H1 (cell line): ENCODE data around the gene TMEM82. TPM values are rescaled to one million over a fixed set of nuclear protein-coding genes. Genes with fewer than 3 reads are reported as not detected.

Experiments
- CTCF ChIA-PET: fragments of 300-600 bp; sonication (Branson Sonifier 250); formaldehyde crosslinking; loops from one replicate; lab custom pipeline; 2021; ENCODE audit not compliant: partially characterized antibody; lab: Charles Lee
- POLR2A ChIA-PET: fragments of 300-600 bp; sonication (Branson Sonifier 250); formaldehyde crosslinking; loops from one replicate; lab custom pipeline; 2021; ENCODE audit warnings: inconsistent platforms; ENCODE audit not compliant: partially characterized antibody; lab: Charles Lee
- DNase-seq, 2 experiments: peaks; one replicate each; pipeline versions ENCODE4 v3.0.0 to v3.0.0-alpha.2; 2010 to 2022; ENCODE audit warnings: low spot score in 2 of 2, low read depth in 1 of 2, mixed read lengths in 1 of 2
- FAIRE-seq: peaks from 2 replicates; lab custom pipeline; 2011; peaks lifted over from hg19 to GRCh38; lab: Jason Lieb, UNC
- H2AFZ ChIP-seq: 2 replicates; pipeline ENCODE4 v1.8.1; 2012; ENCODE audit warnings: low read length, inconsistent platforms
- H2AK5ac ChIP-seq: 2 replicates; pipeline ENCODE4 v1.6.1; 2013; ENCODE audit warnings: low read depth, low read length
- H2BK120ac ChIP-seq: replicated peaks from 2 replicates; pipeline ENCODE3; 2013; ENCODE audit warnings: low read depth, low read length, inconsistent platforms
- H2BK12ac ChIP-seq: 2 replicates; pipeline ENCODE4 v1.6.1; 2013; ENCODE audit warnings: low read depth, low read length
- H2BK15ac ChIP-seq: 2 replicates; pipeline ENCODE4 v1.6.1; 2013; ENCODE audit warnings: low read length
- H2BK20ac ChIP-seq: 2 replicates; pipeline ENCODE4 v1.6.1; 2013; ENCODE audit warnings: low read length
- H2BK5ac ChIP-seq: 2 replicates; pipeline ENCODE4 v1.6.1; 2013; ENCODE audit warnings: low read depth, low read length
- H3K14ac ChIP-seq: 2 replicates; pipeline ENCODE4 v1.6.1; 2013; ENCODE audit warnings: inconsistent platforms; ENCODE audit not compliant: insufficient read length
- H3K18ac ChIP-seq: 2 replicates; pipeline ENCODE4 v1.6.1; 2013; ENCODE audit warnings: low read length; ENCODE audit errors: extremely low read depth
- H3K23ac ChIP-seq: 2 replicates; pipeline ENCODE4 v1.6.1; 2013; ENCODE audit warnings: inconsistent platforms; ENCODE audit not compliant: insufficient read length
- H3K23me2 ChIP-seq: 2 replicates; pipeline ENCODE4 v1.6.1; 2013; ENCODE audit warnings: low read depth, low read length
- H3K27ac ChIP-seq: 2 replicates; pipeline ENCODE4 v1.6.1; 2011; ENCODE audit warnings: low read depth, low read length, inconsistent platforms
- H3K27me3 ChIP-seq, 4 experiments: replicated peaks in 1 of 4; 1 replicate in 1 of 4; 2 replicates in 3 of 4; pipeline versions ENCODE4 v1.6.1 to v1.8.1; 2011 to 2013; ENCODE audit warnings: low read length in 3 of 4, mild to moderate bottlenecking in 3 of 4, inconsistent platforms in 2 of 4, mixed read lengths in 2 of 4, moderate library complexity in 1 of 4; ENCODE audit not compliant: control insufficient read depth in 3 of 4, insufficient read depth in 3 of 4; ENCODE audit errors: extremely low read depth in 1 of 4
- H3K36me3 ChIP-seq, 4 experiments: 2 replicates each; pipeline versions ENCODE4 v1.6.1 to v1.8.1; 2011 to 2013; ENCODE audit warnings: mild to moderate bottlenecking in 4 of 4, low read length in 3 of 4, moderate library complexity in 2 of 4, control low read depth in 1 of 4, inconsistent platforms in 1 of 4; ENCODE audit not compliant: insufficient read depth in 4 of 4, control insufficient read depth in 2 of 4
- H3K4ac ChIP-seq: replicated peaks from 2 replicates; pipeline ENCODE3; 2013; ENCODE audit warnings: low read length, low read depth, mixed read lengths, inconsistent platforms; ENCODE audit not compliant: insufficient read length
- H3K4me1 ChIP-seq, 4 experiments: replicated peaks in 1 of 4; 1 replicate in 1 of 4; 2 replicates in 3 of 4; pipeline versions ENCODE4 v1.6.1 to v1.8.1; 2011 to 2013; ENCODE audit warnings: low read length in 3 of 4, inconsistent platforms in 2 of 4, mixed read lengths in 1 of 4; ENCODE audit not compliant: insufficient read depth in 4 of 4, control insufficient read depth in 3 of 4
- H3K4me2 ChIP-seq, 2 experiments: 2 replicates each; pipeline versions ENCODE4 v1.6.1 to v1.8.1; 2011 to 2013; ENCODE audit warnings: low read depth in 2 of 2, low read length in 2 of 2, control low read depth in 1 of 2, inconsistent platforms in 1 of 2, mild to moderate bottlenecking in 1 of 2; ENCODE audit not compliant: insufficient read depth in 1 of 2
- H3K4me3 ChIP-seq, 4 experiments: fragments of 200-600, 300-600 bp in 1 of 4; sonication (generic), shearing (Covaris generic), sonication (Bioruptor Twin) in 1 of 4; 2 replicates each; pipeline versions ENCODE4 v1.5.1 to v1.8.1; 2011 to 2016; ENCODE audit warnings: low read length in 4 of 4, low read depth in 3 of 4, control low read depth in 2 of 4, inconsistent platforms in 2 of 4, mild to moderate bottlenecking in 2 of 4, mixed read lengths in 1 of 4, moderate library complexity in 1 of 4; ENCODE audit not compliant: insufficient read depth in 2 of 4; ENCODE audit errors: extremely low read depth in 1 of 4
- H3K56ac ChIP-seq: replicated peaks from 2 replicates; pipeline ENCODE3; 2013; ENCODE audit warnings: low read depth, mild to moderate bottlenecking, mixed read lengths, low read length, inconsistent platforms; ENCODE audit not compliant: insufficient read length
- H3K79me1 ChIP-seq: 2 replicates; pipeline ENCODE4 v1.6.1; 2013; ENCODE audit warnings: low read depth, low read length, control low read depth
- H3K79me2 ChIP-seq, 2 experiments: 2 replicates each; pipeline versions ENCODE4 v1.6.1 to v1.8.1; 2012 to 2013; ENCODE audit warnings: low read length in 2 of 2, mild to moderate bottlenecking in 2 of 2, inconsistent platforms in 1 of 2; ENCODE audit not compliant: insufficient read depth in 2 of 2, control insufficient read depth in 1 of 2
- H3K9ac ChIP-seq, 4 experiments: replicated peaks in 1 of 4; 1 replicate in 1 of 4; 2 replicates in 3 of 4; pipeline versions ENCODE4 v1.6.1 to v1.8.1; 2011 to 2013; ENCODE audit warnings: low read depth in 3 of 4, low read length in 3 of 4, control low read depth in 2 of 4, mild to moderate bottlenecking in 2 of 4, moderate library complexity in 2 of 4, inconsistent platforms in 1 of 4; ENCODE audit errors: extremely low read depth in 1 of 4
- H3K9me3 ChIP-seq, 2 experiments: 2 replicates each; pipeline versions ENCODE4 v1.6.1 to v1.8.1; 2012 to 2013; ENCODE audit warnings: mild to moderate bottlenecking in 2 of 2, moderate library complexity in 2 of 2, control low read depth in 1 of 2, inconsistent platforms in 1 of 2, low read depth in 1 of 2, low read length in 1 of 2, mixed read lengths in 1 of 2; ENCODE audit not compliant: insufficient read depth in 2 of 2
- H4K20me1 ChIP-seq, 2 experiments: replicated peaks in 1 of 2; 2 replicates each; pipeline versions ENCODE3 to v1.8.1; 2011 to 2013; ENCODE audit warnings: inconsistent platforms in 2 of 2, low read length in 2 of 2, mild to moderate bottlenecking in 1 of 2; ENCODE audit not compliant: insufficient read depth in 2 of 2, control insufficient read depth in 1 of 2
- H4K5ac ChIP-seq: 2 replicates; pipeline ENCODE4 v1.6.1; 2013; ENCODE audit warnings: low read length, low read depth, mixed read lengths, inconsistent platforms; ENCODE audit not compliant: insufficient read length
- H4K8ac ChIP-seq: 2 replicates; pipeline ENCODE4 v1.8.0; 2013; ENCODE audit warnings: mild to moderate bottlenecking, moderate library complexity, low read length, inconsistent platforms; ENCODE audit not compliant: insufficient read depth; ENCODE audit errors: extremely low read depth
- H4K91ac ChIP-seq: replicated peaks from 2 replicates; pipeline ENCODE3; 2013; ENCODE audit warnings: low read length, mixed read lengths, inconsistent platforms; ENCODE audit not compliant: insufficient read length
- BCL11A ChIP-seq, 2 experiments: IDR thresholded peaks; one replicate each; pipeline ENCODE4 v1.6.1; 2011; ENCODE audit warnings: low read depth in 2 of 2, low read length in 2 of 2, mild to moderate bottlenecking in 2 of 2
- CBX8 ChIP-seq: fragments of 300-800, 300-1000 bp; sonication (generic); IDR thresholded peaks from 2 replicates; pipeline ENCODE4 v1.7.1; 2016; ENCODE audit warnings: low read depth, low read length, borderline replicate concordance
- HDAC2 ChIP-seq, 2 experiments: fragments of 300-600 bp in 1 of 2; sonication (generic) in 1 of 2; IDR thresholded peaks; 2 replicates each; pipeline ENCODE4 v1.6.1; 2011 to 2012; ENCODE audit warnings: low read depth in 2 of 2, low read length in 2 of 2, mild to moderate bottlenecking in 2 of 2, moderate library complexity in 2 of 2, borderline replicate concordance in 1 of 2, inconsistent platforms in 1 of 2
- KDM4A ChIP-seq: IDR thresholded peaks from one replicate; pipeline ENCODE4 v1.7.1; 2012; ENCODE audit warnings: low read depth, mild to moderate bottlenecking, moderate library complexity, low read length, inconsistent platforms; ENCODE audit not compliant: severe bottlenecking
- RAD21 ChIP-seq, 2 experiments: IDR thresholded peaks in 1 of 2; conservative IDR thresholded peaks in 1 of 2; 2 replicates each; pipeline ENCODE4 v1.6.1; 2011; ENCODE audit warnings: low read depth in 2 of 2, low read length in 2 of 2, improper control_type of control experiment in 1 of 2, inconsistent platforms in 1 of 2, mild to moderate bottlenecking in 1 of 2, moderate library complexity in 1 of 2
- TBP ChIP-seq: IDR thresholded peaks from 2 replicates; pipeline ENCODE4 v1.6.1; 2011; ENCODE audit warnings: low read depth, low read length, improper control_type of control experiment
- WGBS, 2 experiments: shearing (Covaris generic) in 1 of 2; methylation state at CpG; one replicate each; pipeline versions ENCODE4 v1.1.6 to v1.1.7; 2013 to 2015; ENCODE audit warnings: low lambda C conversion rate in 2 of 2, mixed read lengths in 2 of 2, inconsistent platforms in 1 of 2, low coverage in 1 of 2, missing lambda C conversion rate in 1 of 2; ENCODE audit not compliant: insufficient replicate concordance in 2 of 2, insufficient coverage in 1 of 2, insufficient read length in 1 of 2; ENCODE audit errors: extremely low coverage in 1 of 2, missing lambda C conversion rate in 1 of 2; 5-methylcytosine and 5-hydroxymethylcytosine counted together
- polyA plus RNA-seq, 7 experiments: library from polyadenylated mRNA; depleted of rRNA in 3 of 7; stranded (reverse) in 5 of 7; unstranded in 2 of 7; fragments of >200 nt in 5 of 7; fragments of 200-250 nt in 2 of 7; gene quantifications; 1 replicate in 5 of 7; 2 replicates in 1 of 7; 4 replicates in 1 of 7; pipeline versions ENCODE4 v1.2.1 to v1.2.3, GENCODE V29; 2011 to 2013; ENCODE audit warnings: missing spikeins in 2 of 7, mixed read lengths in 2 of 7
- total RNA-seq: library from RNA; stranded (reverse); fragmentation: NEBNext Ultra II Directional; extraction: Animal tissue kit (Norgen Biotek cat#: 25700); gene quantifications from 2 replicates; pipeline ENCODE4 v1.2.1, GENCODE V29; 2021

TMEM82 gene
- total and polyA plus RNA-seq, 2 of the 8 experiments (the other 6 are each of a cell fraction or from before 2014, with no cell fraction given) = 0.32 to 2.1 TPM

DNA sequence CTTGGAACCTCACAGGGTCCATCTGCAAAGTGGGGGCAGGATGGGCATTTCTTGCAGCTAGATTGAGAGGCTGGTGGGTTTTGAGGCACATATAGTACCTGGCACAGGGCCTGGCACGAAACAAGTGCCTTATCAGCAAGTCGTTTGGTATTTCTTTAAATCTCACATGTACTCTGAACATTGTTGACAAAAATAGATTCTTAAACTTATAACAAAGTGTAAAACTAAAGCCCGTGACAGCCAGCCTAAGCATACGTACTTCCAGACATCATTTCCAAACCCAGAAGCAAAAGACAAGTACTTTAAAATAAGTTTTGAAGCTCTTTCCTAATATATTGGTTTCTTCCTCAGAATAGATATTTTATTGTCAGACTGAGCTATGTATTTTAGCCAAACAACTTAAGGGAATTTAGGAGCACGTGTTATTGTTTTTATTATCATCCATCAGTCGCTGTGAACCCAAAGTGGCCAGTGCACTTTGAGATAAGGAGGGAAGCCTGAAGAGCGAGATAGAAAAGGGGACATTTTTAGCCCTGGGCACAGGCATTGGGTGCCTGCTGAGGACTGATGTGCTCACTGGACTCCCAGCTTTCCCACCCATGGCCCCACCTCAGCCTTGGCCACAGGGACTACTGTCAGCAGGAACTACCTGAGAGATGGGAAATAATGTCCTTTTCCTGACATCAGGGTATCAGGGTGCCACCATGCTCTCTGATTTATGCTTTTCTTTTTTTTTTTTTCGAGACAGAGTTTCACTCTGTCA is 19.2 kb downstream of the TMEM82 start:
- Histone ChIP-seq H2BK15ac (peak overlapping the region; percentile 53; the same call in 1 of the 2 replicates), H3K18ac (no peak overlapping the region), H2BK12ac (0 out of 2 replicates have a peak overlapping the region, but pooled peaks have one; percentile 51), H3K23ac (no peak overlapping the region), H3K79me2 (peaks cover 0 to 49% of the 10 kb centered on the region in 2 experiments; a peak in 2 of 4 replicates), H3K4me2 (peak overlapping the region; percentile 46 to 80; a peak in 2 of 4 replicates), H2BK5ac (peak overlapping the region; percentile 81; the same call in 1 of the 2 replicates), H3K27ac (no peak overlapping the region), H4K20me1 (peaks cover 10 to 19% of the 10 kb centered on the region in 2 experiments), H3K23me2 (peaks cover 9% of the 10 kb centered on the region; the same call in 1 of the 2 replicates), H2AFZ (no peak overlapping the region), H2BK20ac (0 out of 2 replicates have a peak overlapping the region, but pooled peaks have one; percentile 52), H2AK5ac (no peak overlapping the region), H4K5ac (no peak overlapping the region), H3K14ac (no peak overlapping the region), H3K9me3 (no peaks in the 10 kb centered on the region), H3K4me1 (peaks cover 6 to 25% (median 21%) of the 10 kb centered on the region in 4 experiments), H3K36me3 (peaks cover 9 to 24% (median 12%) of the 10 kb centered on the region in 4 experiments; a peak in 6 of 8 replicates), H3K9ac (no peak overlapping the region; a peak in 2 of 7 replicates), H3K79me1 (peaks cover 18% of the 10 kb centered on the region), H2BK120ac (no peak overlapping the region), H3K4me3 (no peak overlapping the region), H3K27me3 (no peaks in the 10 kb centered on the region), H3K4ac (no peak overlapping the region), H3K56ac (no peak overlapping the region), H4K91ac (no peak overlapping the region), H4K8ac (no peak overlapping the region)
- WGBS, 2 experiments = 92% methylated on average over 8 of the region's 8 CpGs; no CpG with 5 or more reads in 1 of the 2 experiments
- FAIRE-seq = peak; percentile 36
- TF ChIP-seq KDM4A (no peak), HDAC2 (IDR thresholded peaks at IDR 0.05; ENCODE audit: borderline replicate concordance in 1 of 2, low read depth in 2 of 2, low read length in 2 of 2) (no peak), CBX8 (no peak), TBP (no peak), RAD21 (IDR thresholded peaks at IDR 0.05 in 1 of 2, conservative IDR thresholded peaks at IDR 0.05 in 1 of 2; ENCODE audit: low read depth in 2 of 2, low read length in 2 of 2) (no peak), BCL11A (IDR thresholded peaks at IDR 0.05; ENCODE audit: low read depth in 2 of 2, low read length in 2 of 2) (no peak)
- POLR2A ChIA-PET = interaction anchor here (0.6 to 2.8 kb wide), 9 partner anchors 10 to 215 kb away, joined by 3 to 17 read pairs (median 4); partner anchors contain the start of gene ZBTB17
- CTCF ChIA-PET = interaction anchor here (1.4 to 2.7 kb wide), 7 partner anchors 9 to 31 kb away, joined by 3 to 13 read pairs (median 5); no protein-coding TSS in a partner anchor
- no peak for DNase-seq
